ENCODE measurements around the gene THADA.

The THADA gene

GRCh38 chr2:43198263-43198662, 397.6 kb downstream of the THADA start:
- Histone ChIP-seq H3F3A (ENCODE audit: control insufficient read depth, insufficient read depth) (peaks cover 6% of the 10 kb centered on the region), H3K9me3 (ENCODE audit: control insufficient read depth, insufficient read depth, low read length) (no peaks in the 10 kb centered on the region), H3K9me2 (replicated peaks; ENCODE audit: control insufficient read depth, low read length) (no peaks in the 10 kb centered on the region), H3K79me2 (ENCODE audit: control insufficient read depth, low read length) (no peaks in the 10 kb centered on the region), H3K27me3 (ENCODE audit: control insufficient read depth, low read length) (no peaks in the 10 kb centered on the region), H3K4me1 (ENCODE audit: control insufficient read depth, low read length) (peaks cover 82% of the 10 kb centered on the region), H3K36me3 (ENCODE audit: control insufficient read depth, low read length) (no peaks in the 10 kb centered on the region), H4K20me1 (ENCODE audit: control insufficient read depth, insufficient read depth, low read depth, low read length) (no peaks in the 10 kb centered on the region), H3K4me3 (ENCODE audit: low read length) (no peak overlapping the region), H3K4me2 (ENCODE audit: low read length) (no peak overlapping the region; the same call in 1 of the 2 replicates), H3K27ac (ENCODE audit: low read depth, low read length) (no peak overlapping the region)
- TF ChIP-seq EZH2phosphoT487 (IDR thresholded peaks at IDR 0.05; ENCODE audit: borderline replicate concordance, low read length) (no peak), CTCF (IDR thresholded peaks at IDR 0.05; ENCODE audit: low read depth, low read length, poor library complexity, severe bottlenecking) (no peak)

- peak overlapping the region; percentile 73 for H3K4me2 ChIP-seq (ENCODE audit: low read length)
- H3K9me3 ChIP-seq (ENCODE audit: control insufficient read depth, insufficient read depth, low read length): no peaks in the 10 kb centered on the region
- H3K36me3 ChIP-seq (ENCODE audit: control insufficient read depth, low read length): no peaks in the 10 kb centered on the region
- H3K4me1 ChIP-seq (ENCODE audit: control insufficient read depth, low read length): peaks cover 88% of the 10 kb centered on the region
- peaks cover 6% of the 10 kb centered on the region for H3F3A ChIP-seq (ENCODE audit: control insufficient read depth, insufficient read depth)
- no peaks in the 10 kb centered on the region for H4K20me1 ChIP-seq (ENCODE audit: control insufficient read depth, insufficient read depth, low read depth, low read length)
- peak overlapping the region; percentile 58 for H3K4me3 ChIP-seq (ENCODE audit: low read length)
- H3K79me2 ChIP-seq (ENCODE audit: control insufficient read depth, low read length): no peaks in the 10 kb centered on the region
- no peaks in the 10 kb centered on the region for H3K9me2 ChIP-seq (replicated peaks; ENCODE audit: control insufficient read depth, low read length)
- no peaks in the 10 kb centered on the region for H3K27me3 ChIP-seq (ENCODE audit: control insufficient read depth, low read length)
- peak overlapping the region; percentile 60 for H3K27ac ChIP-seq (ENCODE audit: low read depth, low read length)
- TF ChIP-seq CTCF (IDR thresholded peaks at IDR 0.05; ENCODE audit: low read depth, low read length, poor library complexity, severe bottlenecking) (no peak), EZH2phosphoT487 (IDR thresholded peaks at IDR 0.05; ENCODE audit: borderline replicate concordance, low read length) (no peak)
Measured at GRCh38 chr2:43197588-43197896, 398.3 kb downstream of the THADA start.

GRCh38 chr2:43196768-43197587, 398.9 kb downstream of the THADA start:
- TF ChIP-seq CTCF (IDR thresholded peaks at IDR 0.05; ENCODE audit: low read depth, low read length, poor library complexity, severe bottlenecking) (no peak), EZH2phosphoT487 (IDR thresholded peaks at IDR 0.05; ENCODE audit: borderline replicate concordance, low read length) (no peak)
- H3K36me3 ChIP-seq (ENCODE audit: control insufficient read depth, low read length): no peaks in the 10 kb centered on the region
- H3K9me3 ChIP-seq (ENCODE audit: control insufficient read depth, insufficient read depth, low read length): no peaks in the 10 kb centered on the region
- H3K27ac ChIP-seq (ENCODE audit: low read depth, low read length): peak overlapping the region; percentile 60
- no peaks in the 10 kb centered on the region for H3K79me2 ChIP-seq (ENCODE audit: control insufficient read depth, low read length)
- H3K4me1 ChIP-seq (ENCODE audit: control insufficient read depth, low read length): peaks cover 93% of the 10 kb centered on the region
- H3K4me2 ChIP-seq (ENCODE audit: low read length): peak overlapping the region; percentile 73
- H3K9me2 ChIP-seq (replicated peaks; ENCODE audit: control insufficient read depth, low read length): no peaks in the 10 kb centered on the region
- H3K27me3 ChIP-seq (ENCODE audit: control insufficient read depth, low read length): no peaks in the 10 kb centered on the region
- peak overlapping the region; percentile 58 for H3K4me3 ChIP-seq (ENCODE audit: low read length)
- H3F3A ChIP-seq (ENCODE audit: control insufficient read depth, insufficient read depth): peaks cover 6% of the 10 kb centered on the region
- no peaks in the 10 kb centered on the region for H4K20me1 ChIP-seq (ENCODE audit: control insufficient read depth, insufficient read depth, low read depth, low read length)

Measured in DOHH2 (cell line).